IgD-negative memory B cell (primary cell): ENCODE results near the gene LIMCH1. TPM values are rescaled to one million over a fixed set of nuclear protein-coding genes. Genes with fewer than 3 reads are reported as not detected.
"Not testable (repeated sequence)": the region's sequence is repeated elsewhere in the genome, so short reads cannot be mapped to it uniquely, and the experiment has no call there.

ENCODE experiments used
- H3K27ac Mint-ChIP-seq, 3 donors: one replicate each; pipeline ENCODE4 v1.8.0; 2020 to 2022; ENCODE audit warnings: mild to moderate bottlenecking in 3 of 3, mixed read lengths in 3 of 3, moderate library complexity in 1 of 3
- H3K27me3 Mint-ChIP-seq: one replicate; pipeline ENCODE4 v1.8.0; 2021; ENCODE audit warnings: mixed read lengths
- H3K36me3 Mint-ChIP-seq: one replicate; pipeline ENCODE4 v1.8.0; 2020; ENCODE audit warnings: mild to moderate bottlenecking, mixed read lengths
- H3K4me1 Mint-ChIP-seq, 3 donors: one replicate each; pipeline ENCODE4 v1.8.0; 2020 to 2022; ENCODE audit warnings: mixed read lengths in 3 of 3, mild to moderate bottlenecking in 1 of 3
- H3K4me3 Mint-ChIP-seq, 4 donors: one replicate each; pipeline ENCODE4 v1.8.0; 2020 to 2022; ENCODE audit warnings: mild to moderate bottlenecking in 4 of 4, mixed read lengths in 4 of 4, moderate library complexity in 3 of 4
- H3K9me3 Mint-ChIP-seq, 3 donors: one replicate each; pipeline ENCODE4 v1.8.0; 2020 to 2021; ENCODE audit warnings: mixed read lengths in 3 of 3, mild to moderate bottlenecking in 1 of 3
- polyA plus RNA-seq: library from polyadenylated mRNA; unstranded; fragments of 300-500 nt; fragmentation: Illumina TruSeq; gene quantifications from one replicate; pipeline ENCODE4 v1.2.3, GENCODE V29; 2021

Gene LIMCH1, protein sequence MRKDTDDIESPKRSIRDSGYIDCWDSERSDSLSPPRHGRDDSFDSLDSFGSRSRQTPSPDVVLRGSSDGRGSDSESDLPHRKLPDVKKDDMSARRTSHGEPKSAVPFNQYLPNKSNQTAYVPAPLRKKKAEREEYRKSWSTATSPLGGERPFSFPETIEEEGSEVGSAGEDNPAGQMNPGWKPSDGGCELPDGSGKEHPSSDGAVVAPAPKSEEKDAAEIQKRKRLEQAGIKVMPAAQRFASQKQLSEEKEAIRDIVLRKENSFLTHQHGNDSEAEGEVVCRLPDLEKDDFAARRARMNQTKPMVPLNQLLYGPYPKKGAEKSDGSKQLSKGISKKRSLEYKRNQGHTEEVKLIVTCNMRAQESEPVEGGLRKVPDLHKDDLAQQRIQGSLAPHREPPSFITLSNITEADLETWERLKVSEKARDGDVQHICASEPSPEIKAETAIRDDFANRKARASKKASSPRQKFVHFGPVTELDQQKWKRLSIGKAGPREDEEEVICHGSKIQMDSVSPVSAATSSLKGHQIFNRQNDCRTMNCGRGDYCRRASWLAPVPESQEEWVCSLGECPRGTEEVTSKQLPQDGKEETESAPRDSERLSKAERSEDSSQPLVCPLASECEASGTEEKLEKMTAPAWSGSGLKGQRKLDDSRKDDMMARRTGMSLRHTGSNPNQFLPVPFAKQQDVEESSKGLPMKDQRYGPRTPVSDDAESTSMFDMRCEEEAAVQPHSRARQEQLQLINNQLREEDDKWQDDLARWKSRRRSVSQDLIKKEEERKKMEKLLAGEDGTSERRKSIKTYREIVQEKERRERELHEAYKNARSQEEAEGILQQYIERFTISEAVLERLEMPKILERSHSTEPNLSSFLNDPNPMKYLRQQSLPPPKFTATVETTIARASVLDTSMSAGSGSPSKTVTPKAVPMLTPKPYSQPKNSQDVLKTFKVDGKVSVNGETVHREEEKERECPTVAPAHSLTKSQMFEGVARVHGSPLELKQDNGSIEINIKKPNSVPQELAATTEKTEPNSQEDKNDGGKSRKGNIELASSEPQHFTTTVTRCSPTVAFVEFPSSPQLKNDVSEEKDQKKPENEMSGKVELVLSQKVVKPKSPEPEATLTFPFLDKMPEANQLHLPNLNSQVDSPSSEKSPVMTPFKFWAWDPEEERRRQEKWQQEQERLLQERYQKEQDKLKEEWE (N-terminal part only)
- polyA plus RNA-seq = not detected

- H3K4me3 Mint-ChIP-seq = no peak within 1 kb of the TSS
- H3K4me1 Mint-ChIP-seq = no peaks in the 10 kb centered on the region
These were observed at the start of gene LIMCH1 for GRCh38 chr4:41538017-41538733. Gene LIMCH1 (plus strand): TSS chr4:41538157. CDS start chr4:41605996, 67,839 bp downstream.

DNA sequence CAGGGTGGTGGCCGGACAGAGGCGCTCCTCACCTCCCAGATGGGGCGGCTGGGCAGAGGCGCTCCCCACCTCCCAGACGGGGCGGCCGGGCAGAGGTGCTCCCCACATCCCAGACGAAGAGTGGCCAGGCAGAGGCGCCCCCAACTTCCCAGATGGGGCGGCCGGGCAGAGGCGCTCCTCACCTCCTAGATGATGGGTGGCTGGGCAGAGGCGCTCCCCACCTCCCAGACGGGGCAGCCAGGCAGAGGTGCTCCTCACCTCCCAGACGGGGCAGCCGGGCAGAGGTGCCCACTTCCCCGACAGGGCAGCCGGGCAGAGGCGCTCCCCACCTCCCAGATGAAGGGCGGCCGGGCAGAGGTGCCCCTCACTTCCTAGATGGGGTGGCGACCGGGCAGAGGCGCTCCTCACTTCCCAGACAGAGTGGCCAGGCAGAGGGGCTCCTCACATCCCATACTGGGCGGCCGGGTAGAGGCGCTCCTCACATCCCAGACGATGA lies 46.8 kb upstream of the LIMCH1 start:
- H3K9me3 Mint-ChIP-seq, H3K27ac Mint-ChIP-seq, H3K36me3 Mint-ChIP-seq, H3K4me1 Mint-ChIP-seq, H3K4me3 Mint-ChIP-seq, H3K27me3 Mint-ChIP-seq: not testable (repeated sequence)

More at GRCh38 chr4:41538017-41538733, at the start of gene LIMCH1:
- Mint-ChIP-seq H3K9me3 (peaks cover 1 to 4% (median 2%) of the 10 kb centered on the region in 3 donors), H3K27ac (no peak within 1 kb of the TSS), H3K36me3 (no peaks in the 10 kb centered on the region), H3K27me3 (peaks cover 2% of the 10 kb centered on the region)

- Mint-ChIP-seq H3K4me1 (no peaks in the 10 kb centered on the region), H3K27ac (no peak overlapping the region), H3K36me3 (no peaks in the 10 kb centered on the region), H3K27me3 (no peaks in the 10 kb centered on the region), H3K9me3 (peaks cover 0 to 3% (median 3%) of the 10 kb centered on the region in 3 donors), H3K4me3 (no peak overlapping the region)
These were observed 41.0 kb upstream of the LIMCH1 start for GRCh38 chr4:41496977-41497376.

DNA sequence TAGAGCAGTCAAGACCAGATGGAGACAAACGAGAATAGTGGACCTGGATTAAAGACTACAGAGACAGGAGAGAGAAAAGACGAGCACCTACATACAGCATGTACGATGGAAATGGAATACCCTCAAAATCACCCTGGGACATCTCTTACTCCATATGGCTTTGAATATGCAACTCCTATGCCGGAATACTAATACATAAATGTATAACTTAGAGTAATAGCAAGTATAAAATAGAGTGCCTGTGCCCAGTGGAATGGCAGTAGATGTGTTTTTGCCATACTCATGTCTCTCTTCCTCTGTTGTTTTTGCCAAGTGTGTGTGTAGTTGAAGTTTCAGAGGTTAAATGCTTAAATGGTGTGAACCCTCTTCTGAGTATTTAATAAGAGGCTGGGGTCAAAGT lies 39.8 kb upstream of the LIMCH1 start:
- Mint-ChIP-seq H3K4me3 (no peak overlapping the region), H3K27me3 (no peaks in the 10 kb centered on the region), H3K27ac (no peak overlapping the region), H3K9me3 (peaks cover 0 to 9% (median 0%) of the 10 kb centered on the region in 3 donors), H3K4me1 (no peaks in the 10 kb centered on the region), H3K36me3 (no peaks in the 10 kb centered on the region)

DNA sequence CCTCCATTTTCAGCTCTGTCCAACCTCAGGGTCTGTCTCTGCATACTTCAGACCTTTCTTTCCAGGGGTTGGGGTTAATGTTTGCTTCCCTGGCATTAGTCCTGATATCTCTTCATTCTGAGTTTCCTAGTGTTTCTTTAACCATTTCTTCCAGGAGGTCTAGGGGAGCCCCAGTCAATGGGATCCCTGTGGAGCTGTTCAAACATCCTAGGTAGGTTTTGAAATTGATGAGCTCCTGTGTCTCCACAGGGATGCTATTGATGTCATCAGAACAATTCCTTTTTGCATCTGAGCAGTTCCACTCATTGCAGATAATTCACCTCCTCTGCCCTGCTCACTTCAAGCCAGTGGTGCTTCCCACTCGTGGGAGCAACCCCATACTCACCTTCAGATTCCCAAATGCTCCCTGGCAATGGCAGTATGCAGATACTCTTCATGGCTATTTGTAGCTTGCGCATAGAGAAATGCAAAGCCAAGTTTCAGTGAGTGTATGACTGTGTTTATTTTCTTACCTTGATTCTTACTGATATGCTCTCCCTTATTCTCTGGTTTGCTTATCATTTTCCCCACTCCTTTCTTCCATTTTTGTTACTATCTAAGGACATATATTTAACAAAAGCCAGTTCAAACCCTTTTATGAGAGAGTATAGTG lies 33.7 kb upstream of the LIMCH1 start:
- Mint-ChIP-seq H3K36me3 (no peaks in the 10 kb centered on the region), H3K9me3 (peaks cover 4 to 9% (median 7%) of the 10 kb centered on the region in 3 donors), H3K4me1 (no peaks in the 10 kb centered on the region), H3K4me3 (no peak overlapping the region), H3K27me3 (no peaks in the 10 kb centered on the region), H3K27ac (no peak overlapping the region)

GRCh38 chr4:41505161-41505661 lies 32.7 kb upstream of the LIMCH1 start:
- Mint-ChIP-seq H3K36me3 (peaks cover 1% of the 10 kb centered on the region), H3K4me3 (no peak overlapping the region), H3K27me3 (no peaks in the 10 kb centered on the region), H3K27ac (no peak overlapping the region), H3K4me1 (no peaks in the 10 kb centered on the region), H3K9me3 (peaks cover 4 to 9% (median 7%) of the 10 kb centered on the region in 3 donors)

- H3K4me3 Mint-ChIP-seq = no peak overlapping the region
- no peaks in the 10 kb centered on the region for H3K4me1 Mint-ChIP-seq
- no peak overlapping the region for H3K27ac Mint-ChIP-seq
- H3K27me3 Mint-ChIP-seq = peaks cover 2% of the 10 kb centered on the region
- peaks cover 1% of the 10 kb centered on the region for H3K36me3 Mint-ChIP-seq
- peaks cover 4 to 7% (median 5%) of the 10 kb centered on the region in 3 donors for H3K9me3 Mint-ChIP-seq
These were observed 31.8 kb upstream of the LIMCH1 start for GRCh38 chr4:41506130-41506529.

GRCh38 chr4:41507291-41507947 lies 30.5 kb upstream of the LIMCH1 start:
- peaks cover 4% of the 10 kb centered on the region for H3K27me3 Mint-ChIP-seq
- H3K9me3 Mint-ChIP-seq = peaks cover 3 to 7% (median 4%) of the 10 kb centered on the region in 3 donors
- H3K4me1 Mint-ChIP-seq = no peaks in the 10 kb centered on the region

GRCh38 chr4:41509451-41509866 lies 28.5 kb upstream of the LIMCH1 start:
- no peaks in the 10 kb centered on the region for H3K4me1 Mint-ChIP-seq
- peaks cover 4% of the 10 kb centered on the region for H3K27me3 Mint-ChIP-seq
- H3K4me3 Mint-ChIP-seq = no peak overlapping the region
- no peak overlapping the region for H3K27ac Mint-ChIP-seq
- peaks cover 0 to 12% (median 7%) of the 10 kb centered on the region in 3 donors for H3K9me3 Mint-ChIP-seq
- H3K36me3 Mint-ChIP-seq = peaks cover 1% of the 10 kb centered on the region

More at GRCh38 chr4:41507291-41507947, 30.5 kb upstream of the LIMCH1 start:
- no peak overlapping the region for H3K4me3 Mint-ChIP-seq
- H3K27ac Mint-ChIP-seq = no peak overlapping the region
- H3K36me3 Mint-ChIP-seq = peaks cover 1% of the 10 kb centered on the region

GRCh38 chr4:41510179-41510578 lies 27.8 kb upstream of the LIMCH1 start:
- Mint-ChIP-seq H3K36me3 (peaks cover 1% of the 10 kb centered on the region), H3K4me3 (no peak overlapping the region), H3K9me3 (peaks cover 0 to 12% (median 6%) of the 10 kb centered on the region in 3 donors), H3K27ac (no peak overlapping the region), H3K27me3 (peaks cover 4% of the 10 kb centered on the region), H3K4me1 (no peaks in the 10 kb centered on the region)

DNA sequence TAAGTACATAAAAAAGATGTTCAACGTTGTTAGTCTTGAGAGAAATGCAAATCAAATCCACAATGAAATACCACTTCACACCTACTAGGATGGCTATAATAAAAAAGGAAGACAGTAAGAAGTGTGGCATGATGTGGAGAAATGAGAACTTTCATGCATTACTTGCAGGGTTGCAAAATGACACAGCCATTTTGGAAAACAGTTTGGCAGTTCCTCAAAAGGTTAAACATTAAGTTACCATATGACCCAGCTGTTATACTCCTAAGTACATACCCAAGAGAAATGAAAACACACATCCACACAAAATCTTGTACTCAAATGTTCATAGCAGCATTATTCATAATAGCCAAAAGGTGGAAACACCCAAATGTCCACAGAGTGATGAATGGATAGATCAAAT lies 25.8 kb upstream of the LIMCH1 start:
- H3K9me3 Mint-ChIP-seq = peaks cover 0 to 9% (median 7%) of the 10 kb centered on the region in 3 donors
- H3K27ac Mint-ChIP-seq = no peak overlapping the region
- H3K36me3 Mint-ChIP-seq = peaks cover 1% of the 10 kb centered on the region
- no peak overlapping the region for H3K4me3 Mint-ChIP-seq
- no peaks in the 10 kb centered on the region for H3K4me1 Mint-ChIP-seq
- H3K27me3 Mint-ChIP-seq = peaks cover 4% of the 10 kb centered on the region

DNA sequence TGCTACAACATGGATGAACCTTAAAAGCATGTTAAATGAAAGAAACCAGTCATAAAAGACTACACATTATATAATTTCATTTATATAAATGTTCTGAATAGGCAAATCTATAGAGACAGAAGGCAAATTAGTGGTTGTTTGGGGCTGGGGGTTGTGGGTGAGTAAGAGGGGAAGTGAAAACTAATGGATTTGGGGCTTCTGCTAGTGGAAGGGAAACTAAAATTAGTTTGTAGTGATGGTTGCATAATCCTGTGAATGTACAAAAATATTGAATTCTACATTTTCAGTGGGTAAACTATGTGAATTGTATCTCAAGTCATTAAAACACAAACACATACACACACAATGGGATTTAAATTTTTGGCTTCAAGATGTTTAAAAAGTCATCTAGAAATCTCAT lies 25.4 kb upstream of the LIMCH1 start:
- H3K9me3 Mint-ChIP-seq = peaks cover 0 to 9% (median 7%) of the 10 kb centered on the region in 3 donors
- peaks cover 4% of the 10 kb centered on the region for H3K27me3 Mint-ChIP-seq
- H3K4me3 Mint-ChIP-seq = no peak overlapping the region
- no peaks in the 10 kb centered on the region for H3K4me1 Mint-ChIP-seq
- H3K36me3 Mint-ChIP-seq = peaks cover 1% of the 10 kb centered on the region
- H3K27ac Mint-ChIP-seq = no peak overlapping the region

GRCh38 chr4:41514169-41514568 lies 23.8 kb upstream of the LIMCH1 start:
- Mint-ChIP-seq H3K4me1 (no peaks in the 10 kb centered on the region), H3K27me3 (peaks cover 4% of the 10 kb centered on the region), H3K27ac (peak overlapping the region in 1 of 3 donors; percentile 62), H3K9me3 (peaks cover 5 to 6% (median 5%) of the 10 kb centered on the region in 3 donors), H3K4me3 (peak overlapping the region in 1 of 4 donors; percentile 33), H3K36me3 (peaks cover 1% of the 10 kb centered on the region)
